HepG2 (cell line): ENCODE results near the gene NEK6.

Experiments used
- CTCF ChIP-seq: sonication (generic); formaldehyde crosslinking; IDR thresholded peaks from 2 replicates; pipeline ENCODE4 v1.5.0; 2020; ENCODE audit warnings: mild to moderate bottlenecking, missing genetic modification reagents, moderate library complexity
- EZH2 ChIP-seq: conservative IDR thresholded peaks from 2 replicates; pipeline ENCODE4 v1.6.1; 2012; ENCODE audit warnings: mild to moderate bottlenecking, low read depth, low read length, moderate library complexity
- FOXA3 ChIP-seq: IDR thresholded peaks from 2 replicates; pipeline ENCODE4 v1.6.1; 2016; ENCODE audit warnings: missing genetic modification reagents, missing compliant biosample characterization
- IRF2 ChIP-seq: IDR thresholded peaks from 2 replicates; pipeline ENCODE4 v1.6.1; 2018; ENCODE audit warnings: missing genetic modification reagents, missing compliant biosample characterization
- KLF9 ChIP-seq: IDR thresholded peaks from 2 replicates; pipeline ENCODE4 v1.6.1; 2016; ENCODE audit warnings: low read depth
- RERE ChIP-seq: IDR thresholded peaks from 2 replicates; pipeline ENCODE4 v1.6.1; 2016; ENCODE audit warnings: low read depth, missing genetic modification reagents, missing compliant biosample characterization

GRCh38 chr9:124209279-124209678 lies 48.5 kb upstream of the NEK6 start:
- TF ChIP-seq RERE (CRISPR knock-in tag) = no peak
- no peak for TF ChIP-seq KLF9 (CRISPR knock-in tag)
- no peak for TF ChIP-seq CTCF
- no peak for TF ChIP-seq EZH2
- TF ChIP-seq IRF2 = no peak
- no peak for TF ChIP-seq FOXA3
